ENCODE measurements around the gene GSDMA.

- TF ChIP-seq CTCF (tag by site-specific recombination; IDR thresholded peaks at IDR 0.05) = no peak
- TF ChIP-seq MEIS1 (CRISPR knock-in tag; IDR thresholded peaks at IDR 0.05; ENCODE audit: borderline replicate concordance) = no peak
- TF ChIP-seq ZNF580 (tag by site-specific recombination; IDR thresholded peaks at IDR 0.05) = no peak
- no peak for TF ChIP-seq ZNF391 (tag by site-specific recombination; IDR thresholded peaks at IDR 0.05; ENCODE audit: borderline replicate concordance, low read depth)
- no peak for TF ChIP-seq ZXDB (tag by site-specific recombination; IDR thresholded peaks at IDR 0.05)
- no peak for TF ChIP-seq PBX3 (CRISPR knock-in tag; IDR thresholded peaks at IDR 0.05)
- TF ChIP-seq KLF7 (tag by site-specific recombination; IDR thresholded peaks at IDR 0.05; ENCODE audit: borderline replicate concordance) = no peak
- TF ChIP-seq ZNF350 (tag by site-specific recombination; IDR thresholded peaks at IDR 0.05) = no peak
These were observed 9.3 kb upstream of the GSDMA start for GRCh38 chr17:39953471-39953888.
